Measurements from ENCODE around the gene PDE6A.

- TF ChIP-seq POLR2A (IDR thresholded peaks at IDR 0.05) (no peak), CTCF (IDR thresholded peaks at IDR 0.05) (no peak)
Observed at GRCh38 chr5:149900390-149900789, 44.2 kb downstream of the PDE6A start.

Measured in tibial nerve (tissue), 3 donors.